SK-N-SH treated with all-trans-retinoic acid at 6 μM for 48 hours (cell line): ENCODE results near the gene ST6GAL1.

ENCODE experiments used
- ARNTL ChIP-seq: fragments of 450-650 bp; formaldehyde crosslinking; IDR thresholded peaks from 2 replicates; pipeline ENCODE4 v1.5.0; 2020; ENCODE audit warnings: low read depth, mild to moderate bottlenecking, moderate library complexity, borderline replicate concordance
- ISL1 ChIP-seq: fragments of 250-450 bp; sonication (Bioruptor Pico); IDR thresholded peaks from 2 replicates; pipeline ENCODE4 v2.1.2; 2022; ENCODE audit warnings: mild to moderate bottlenecking, moderate library complexity
- PPARA ChIP-seq: fragments of 250-450 bp; sonication (Bioruptor Pico); IDR thresholded peaks from 2 replicates; pipeline ENCODE4 v1.5.0; 2020; ENCODE audit warnings: mild to moderate bottlenecking, borderline replicate concordance
- SNAI2 ChIP-seq: fragments of 250-450 bp; sonication (Bioruptor Pico); IDR thresholded peaks from 2 replicates; pipeline ENCODE4 v1.5.0; 2020; ENCODE audit warnings: mild to moderate bottlenecking, moderate library complexity
- ZC3H10 ChIP-seq: fragments of 250-450 bp; sonication (Bioruptor Pico); IDR thresholded peaks from 2 replicates; pipeline ENCODE4 v1.5.1; 2021; ENCODE audit warnings: mild to moderate bottlenecking, moderate library complexity
- ZFP3 ChIP-seq: fragments of 250-450 bp; sonication (Bioruptor Pico); IDR thresholded peaks from 2 replicates; pipeline ENCODE4 v1.5.0; 2020; ENCODE audit warnings: mild to moderate bottlenecking, moderate library complexity
- ZFP30 ChIP-seq: fragments of 450-650 bp; formaldehyde crosslinking; IDR thresholded peaks from 2 replicates; pipeline ENCODE4 v1.5.0; 2022; ENCODE audit warnings: mild to moderate bottlenecking, moderate library complexity

DNA sequence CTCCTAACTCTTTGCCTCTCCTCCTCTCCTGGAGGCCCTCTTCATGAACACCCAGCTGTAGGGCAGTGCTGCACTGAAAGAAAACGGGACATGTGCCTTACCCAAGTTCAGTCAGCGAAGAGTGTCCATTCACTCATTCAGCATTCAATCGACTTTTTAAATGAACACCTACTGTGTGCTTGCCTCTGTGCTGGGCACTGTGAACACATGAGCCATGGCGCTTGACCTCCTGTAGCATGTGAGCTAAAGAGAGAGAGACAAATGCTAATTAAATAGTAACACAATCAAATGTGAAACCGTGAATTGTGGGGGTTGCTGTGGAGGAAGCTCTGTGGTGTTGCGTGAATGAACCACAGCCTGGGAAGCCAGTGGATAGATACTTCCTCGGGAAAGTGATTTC is 43.4 kb downstream of the ST6GAL1 start:
- no peak for TF ChIP-seq ISL1 (CRISPR knock-in tag)
- TF ChIP-seq ZFP30 (CRISPR knock-in tag) = no peak
- no peak for TF ChIP-seq ARNTL (CRISPR knock-in tag)
- TF ChIP-seq PPARA (CRISPR knock-in tag) = no peak
- no peak for TF ChIP-seq ZC3H10 (CRISPR knock-in tag)
- TF ChIP-seq SNAI2 = no peak
- no peak for TF ChIP-seq ZFP3 (CRISPR knock-in tag)
